Muscle layer of duodenum (tissue), 2 donors: ENCODE measurements around the gene ISG15.
"Not testable (repeated sequence)": the region's sequence is repeated elsewhere in the genome, so short reads cannot be mapped to it uniquely, and the experiment has no call there.

Experiments
- H3K27ac ChIP-seq: one replicate; pipeline ENCODE4 v1.7.0; 2013; ENCODE audit warnings: mild to moderate bottlenecking, low read length
- H3K27me3 ChIP-seq: one replicate; pipeline ENCODE4 v1.7.0; 2013; ENCODE audit warnings: low read depth, mild to moderate bottlenecking, control low read depth, low read length
- H3K36me3 ChIP-seq, 2 donors: one replicate each; pipeline ENCODE4 v1.7.0; 2013; ENCODE audit warnings: low read length in 2 of 2, control low read depth in 1 of 2, mild to moderate bottlenecking in 1 of 2; ENCODE audit not compliant: insufficient read depth in 2 of 2, control insufficient read depth in 1 of 2
- H3K4me1 ChIP-seq, 2 donors: one replicate each; pipeline ENCODE4 v1.7.0; 2013; ENCODE audit warnings: low read length in 2 of 2, mild to moderate bottlenecking in 2 of 2, control low read depth in 1 of 2, moderate library complexity in 1 of 2; ENCODE audit not compliant: insufficient read depth in 2 of 2, control insufficient read depth in 1 of 2
- H3K4me3 ChIP-seq, 2 donors: one replicate each; pipeline ENCODE4 v1.7.0; 2013; ENCODE audit warnings: low read length in 2 of 2, low read depth in 1 of 2, mild to moderate bottlenecking in 1 of 2
- H3K9me3 ChIP-seq, 2 donors: one replicate each; pipeline ENCODE4 v1.7.0; 2013; ENCODE audit warnings: low read length in 2 of 2, control low read depth in 1 of 2, mild to moderate bottlenecking in 1 of 2; ENCODE audit not compliant: control insufficient read depth in 1 of 2
- donor health status: healthy.

The ISG15 gene

DNA sequence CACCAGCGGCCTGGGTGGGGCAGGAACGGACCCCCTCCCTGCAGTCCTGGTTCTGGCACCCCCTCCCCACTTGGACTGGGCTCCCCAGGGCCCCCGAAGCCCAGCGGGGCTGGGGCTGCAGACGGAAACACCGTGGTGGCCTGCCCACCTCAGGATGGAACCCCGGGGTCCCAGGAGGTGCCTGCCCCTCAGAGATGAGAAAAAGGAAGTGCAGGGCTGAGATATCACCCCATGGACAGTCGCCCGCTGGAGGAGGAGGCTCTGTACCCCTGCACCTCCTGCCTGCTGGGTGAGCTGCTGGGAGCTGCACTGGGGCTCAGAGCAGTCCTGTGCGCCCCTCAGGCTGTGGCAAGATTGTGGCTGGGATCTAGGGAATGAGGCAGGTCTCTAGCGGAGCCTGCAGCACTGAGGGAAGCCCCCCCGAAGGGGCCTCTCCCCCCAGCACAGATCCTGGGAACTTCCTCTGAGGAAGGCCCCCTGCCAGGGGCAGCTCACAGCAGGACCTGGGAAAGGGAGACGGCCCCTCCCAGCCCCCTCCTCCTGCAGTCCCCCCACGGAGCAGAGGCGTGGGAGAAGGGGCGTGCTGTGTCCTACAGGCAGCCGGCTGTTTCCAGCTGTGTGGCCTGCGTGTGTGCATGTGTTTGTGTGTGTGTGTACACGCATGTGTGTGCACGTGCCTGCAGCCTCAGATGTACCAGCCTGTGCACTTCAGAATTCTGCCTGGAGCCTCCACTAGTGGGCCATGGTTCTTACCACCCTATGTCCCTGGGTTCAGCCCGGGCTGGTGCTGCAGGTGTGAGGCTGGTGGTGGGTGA lies 13.5 kb downstream of the ISG15 start:
- Histone ChIP-seq H3K9me3 (no peaks in the 10 kb centered on the region), H3K36me3 (no peaks in the 10 kb centered on the region), H3K4me1 (peaks cover 0 to 28% of the 10 kb centered on the region in 2 donors)

DNA sequence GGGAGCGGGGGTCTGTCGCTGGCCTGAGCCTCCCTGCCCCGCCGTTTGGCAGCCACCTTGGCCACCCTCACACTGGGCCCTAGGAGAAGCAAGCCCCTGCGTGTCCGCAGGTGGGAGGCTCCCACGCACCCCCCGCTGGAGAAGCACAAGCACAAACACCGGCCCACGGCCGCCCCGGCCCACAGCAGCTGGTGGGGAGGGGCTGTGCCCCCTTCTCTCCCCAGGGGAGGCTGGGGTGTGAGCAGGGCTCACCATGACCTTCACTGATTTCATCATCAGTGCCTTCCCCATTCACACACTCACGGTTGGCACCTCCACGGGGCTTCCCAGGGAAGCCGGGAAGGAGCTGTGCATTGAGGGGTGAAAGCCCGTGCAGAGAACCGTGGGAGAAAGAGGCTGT lies 14.5 kb downstream of the ISG15 start:
- Histone ChIP-seq H3K9me3 (no peaks in the 10 kb centered on the region), H3K27me3 (no peaks in the 10 kb centered on the region), H3K27ac (no peak overlapping the region), H3K4me3 (no peak overlapping the region), H3K4me1 (peaks cover 0 to 36% of the 10 kb centered on the region in 2 donors), H3K36me3 (no peaks in the 10 kb centered on the region)

More for the DNA sequence above, 13.5 kb downstream of the ISG15 start:
- H3K4me3 ChIP-seq, result no peak overlapping the region
- H3K27ac ChIP-seq, result no peak overlapping the region
- H3K27me3 ChIP-seq, result no peaks in the 10 kb centered on the region

DNA sequence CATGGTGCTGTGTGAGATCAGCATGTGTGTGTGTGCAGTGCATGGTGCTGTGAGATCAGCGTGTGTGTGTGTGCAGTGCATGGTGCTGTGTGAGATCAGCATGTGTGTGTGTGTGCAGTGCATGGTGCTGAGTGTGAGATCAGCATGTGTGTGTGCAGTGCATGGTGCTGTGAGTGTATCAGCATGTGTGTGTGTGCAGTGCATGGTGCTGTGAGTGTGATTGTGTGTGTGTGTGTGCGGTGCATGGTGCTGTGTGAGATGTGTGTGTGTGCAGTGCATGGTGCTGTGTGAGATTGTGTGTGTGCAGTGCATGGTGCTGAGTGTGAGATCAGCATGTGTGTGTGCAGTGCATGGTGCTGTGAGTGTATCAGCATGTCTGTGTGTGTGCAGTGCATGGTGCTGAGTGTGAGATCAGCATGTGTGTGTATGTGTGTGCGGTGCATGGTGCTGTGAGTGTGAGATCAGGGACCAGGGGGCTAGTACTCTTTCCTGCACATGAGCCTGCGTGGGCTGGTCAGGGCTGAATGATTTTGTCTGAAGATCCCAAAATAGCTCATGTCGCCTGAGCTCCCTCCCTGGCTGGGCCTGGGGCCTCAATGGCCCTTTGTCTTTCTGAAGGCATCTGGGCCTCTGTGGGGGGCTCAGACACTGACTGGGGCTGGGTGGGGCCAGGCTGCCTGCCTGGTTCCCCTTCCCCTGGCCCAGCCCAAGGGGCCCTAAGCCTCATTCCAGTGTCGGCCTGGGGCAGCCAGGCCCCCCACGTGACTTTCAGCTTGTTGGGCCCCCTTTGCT lies 17.8 kb downstream of the ISG15 start:
- not testable (repeated sequence) for H3K27ac ChIP-seq, H3K27me3 ChIP-seq
- peaks cover 0 to 28% of the 10 kb centered on the region in 2 donors for H3K4me1 ChIP-seq

DNA sequence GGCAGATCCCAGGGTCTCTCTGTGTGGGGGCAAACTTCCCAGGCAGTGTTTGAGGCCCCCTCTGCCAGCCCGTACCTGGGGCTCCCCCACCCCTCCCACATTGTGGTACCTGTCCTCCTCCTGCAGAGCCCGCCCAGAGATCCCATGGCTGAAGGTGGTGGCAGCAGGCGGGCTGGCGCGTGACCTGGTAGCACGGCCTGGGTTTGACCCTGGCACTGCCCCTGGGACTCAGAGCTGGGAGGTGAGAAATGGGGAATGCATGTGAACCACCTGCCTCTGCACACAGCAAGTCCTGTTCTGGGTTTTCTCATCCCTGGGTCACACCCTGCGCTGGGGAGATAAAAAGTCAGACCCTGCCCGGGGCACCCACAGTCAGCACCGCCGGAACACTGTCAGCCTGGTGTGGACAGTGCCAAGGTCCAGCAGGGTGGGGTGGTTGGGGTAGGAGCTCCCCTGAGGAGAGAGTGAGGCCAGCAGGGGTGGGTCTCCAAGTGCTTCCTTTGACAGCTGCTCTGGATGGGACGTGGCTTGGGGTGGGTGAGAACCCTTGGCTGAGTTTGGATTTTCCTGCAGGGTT lies 18.4 kb downstream of the ISG15 start:
- peaks cover 0 to 22% of the 10 kb centered on the region in 2 donors for H3K4me1 ChIP-seq
- H3K36me3 ChIP-seq, result peaks cover 0 to 5% of the 10 kb centered on the region in 2 donors
- no peaks in the 10 kb centered on the region for H3K27me3 ChIP-seq
- no peak overlapping the region for H3K4me3 ChIP-seq
- no peaks in the 10 kb centered on the region for H3K9me3 ChIP-seq
- H3K27ac ChIP-seq, result no peak overlapping the region

More for the DNA sequence above, 17.8 kb downstream of the ISG15 start:
- not testable (repeated sequence) for H3K9me3 ChIP-seq, H3K4me3 ChIP-seq, H3K36me3 ChIP-seq

- H3K4me1 ChIP-seq, result peaks cover 0 to 22% of the 10 kb centered on the region in 2 donors
- H3K27me3 ChIP-seq, result no peaks in the 10 kb centered on the region
- peaks cover 0 to 5% of the 10 kb centered on the region in 2 donors for H3K36me3 ChIP-seq
- H3K27ac ChIP-seq, result no peak overlapping the region
- H3K9me3 ChIP-seq, result no peaks in the 10 kb centered on the region
- peak overlapping the region in 1 of 2 donors; percentile 53 for H3K4me3 ChIP-seq
Observed at GRCh38 chr1:1032424-1032823, 19.1 kb downstream of the ISG15 start.

DNA sequence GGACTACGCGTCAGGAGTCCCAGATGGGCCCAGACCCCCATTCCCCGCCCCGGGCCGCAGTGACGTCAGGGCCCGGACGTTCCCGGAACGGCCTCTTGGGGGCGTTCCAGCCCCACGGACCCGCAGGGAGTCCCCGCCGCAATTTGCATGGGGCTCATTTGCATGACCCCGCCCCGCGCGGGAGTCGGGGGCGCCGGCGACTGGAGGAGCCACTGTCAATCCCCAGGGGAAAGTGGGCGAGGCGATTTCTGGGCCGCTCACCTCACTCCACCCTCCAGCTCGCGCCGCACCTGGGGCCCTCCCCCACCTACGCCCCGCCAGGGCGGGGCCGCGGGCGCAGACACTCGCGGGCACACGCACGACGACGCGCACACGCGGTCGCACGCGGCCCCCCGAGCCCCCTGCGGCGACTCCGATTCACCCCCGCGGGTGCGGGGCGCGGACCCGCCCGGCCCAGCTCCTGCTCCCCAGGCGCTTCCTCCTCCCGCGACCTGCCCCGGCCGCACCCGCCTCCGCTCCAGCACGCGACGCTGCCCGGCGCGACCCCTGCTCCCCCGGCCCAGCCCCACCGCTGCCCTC lies 19.8 kb downstream of the ISG15 start:
- Histone ChIP-seq H3K27ac (no peak overlapping the region), H3K27me3 (no peaks in the 10 kb centered on the region), H3K36me3 (peaks cover 0 to 5% of the 10 kb centered on the region in 2 donors), H3K9me3 (no peaks in the 10 kb centered on the region), H3K4me1 (peaks cover 0 to 22% of the 10 kb centered on the region in 2 donors), H3K4me3 (peak overlapping the region in 1 of 2 donors; percentile 53)

DNA sequence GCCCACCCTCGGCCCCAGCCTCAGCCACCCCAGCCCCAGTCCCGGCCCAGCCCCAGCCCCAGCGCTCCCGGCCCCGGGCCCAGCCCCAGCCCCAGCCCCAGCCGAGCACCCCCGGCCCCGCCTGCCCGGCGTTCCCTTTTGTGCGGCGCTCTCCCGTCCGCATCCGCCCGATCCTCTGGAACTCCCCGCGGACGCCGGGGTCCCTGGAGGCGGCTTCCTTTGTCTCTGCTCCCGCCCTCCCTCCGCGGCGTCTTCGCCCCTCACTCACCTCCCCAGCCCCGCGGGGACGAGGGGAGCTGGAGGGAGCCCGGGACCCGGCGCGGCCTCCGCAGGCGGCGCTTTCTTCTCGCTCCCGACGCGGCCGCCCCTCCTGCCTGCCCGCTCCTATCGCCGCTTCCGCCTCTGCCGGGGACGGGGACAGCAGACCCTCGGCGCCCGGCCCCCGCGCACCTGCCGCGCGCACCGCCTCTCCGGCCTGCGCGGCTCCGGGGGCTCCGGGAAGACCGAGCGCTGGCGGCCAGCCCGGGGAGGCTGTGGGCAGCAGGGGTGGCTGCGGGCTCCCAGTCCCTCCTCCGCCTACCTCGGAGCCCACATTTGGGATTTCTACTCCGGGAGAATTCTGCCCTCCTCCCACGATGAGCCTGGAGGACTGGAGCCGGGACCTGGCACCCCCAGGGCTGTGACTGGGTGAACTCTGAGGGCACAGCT lies 20.6 kb downstream of the ISG15 start:
- Histone ChIP-seq H3K4me1 (peaks cover 0 to 22% of the 10 kb centered on the region in 2 donors), H3K36me3 (peaks cover 0 to 5% of the 10 kb centered on the region in 2 donors), H3K9me3 (no peaks in the 10 kb centered on the region), H3K27me3 (no peaks in the 10 kb centered on the region), H3K4me3 (no peak overlapping the region), H3K27ac (no peak overlapping the region)

DNA sequence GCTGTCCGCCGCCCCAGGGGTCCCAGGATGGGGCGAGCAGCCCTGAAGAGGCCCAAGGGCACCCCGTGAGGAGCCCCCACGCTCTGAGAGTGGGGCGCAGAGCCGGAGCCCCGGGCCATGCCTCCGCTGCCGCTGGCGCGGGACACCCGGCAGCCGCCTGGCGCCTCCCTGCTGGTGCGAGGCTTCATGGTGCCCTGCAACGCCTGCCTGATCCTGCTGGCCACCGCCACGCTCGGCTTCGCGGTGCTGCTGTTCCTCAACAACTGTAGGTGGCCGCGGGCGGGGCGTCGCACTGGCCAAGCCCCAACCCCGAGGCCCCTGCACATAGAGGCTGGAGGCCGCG lies 21.1 kb downstream of the ISG15 start:
- H3K4me1 ChIP-seq, result peaks cover 0 to 24% of the 10 kb centered on the region in 2 donors
- H3K27me3 ChIP-seq, result no peaks in the 10 kb centered on the region
- H3K9me3 ChIP-seq, result no peaks in the 10 kb centered on the region
- H3K27ac ChIP-seq, result no peak overlapping the region
- H3K4me3 ChIP-seq, result no peak overlapping the region
- H3K36me3 ChIP-seq, result peaks cover 0 to 5% of the 10 kb centered on the region in 2 donors

GRCh38 chr1:1035291-1035943 lies 22.1 kb downstream of the ISG15 start:
- no peaks in the 10 kb centered on the region for H3K27me3 ChIP-seq

More at GRCh38 chr1:1035291-1035943, 22.1 kb downstream of the ISG15 start:
- peaks cover 0 to 34% of the 10 kb centered on the region in 2 donors for H3K4me1 ChIP-seq
- no peaks in the 10 kb centered on the region for H3K9me3 ChIP-seq
- peaks cover 0 to 5% of the 10 kb centered on the region in 2 donors for H3K36me3 ChIP-seq
- H3K27ac ChIP-seq, result no peak overlapping the region
- H3K4me3 ChIP-seq, result no peak overlapping the region
